ENCODE data around the gene KIF5B. TPM values are rescaled to one million over a fixed set of nuclear protein-coding genes. Genes with fewer than 3 reads are reported as not detected.

The KIF5B gene
- total and polyA plus RNA-seq, 9 of the 15 experiments (the other 6 are each of a cell fraction or from before 2014, with no cell fraction given): 24.4 to 94.4 (median 68.9) TPM

- TF ChIP-seq DACH1 (IDR thresholded peaks at IDR 0.05; ENCODE audit: partially characterized antibody) (no peak), HMBOX1 (IDR thresholded peaks at IDR 0.05) (no peak), FOXK1 (CRISPR knock-in tag; IDR thresholded peaks at IDR 0.05; ENCODE audit: borderline replicate concordance) (no peak), HEY1 (CRISPR knock-in tag; IDR thresholded peaks at IDR 0.05; ENCODE audit: borderline replicate concordance) (no peak), PTTG1 (tag; IDR thresholded peaks at IDR 0.05; ENCODE audit: low read depth) (no peak), E2F3 (CRISPR knock-in tag; IDR thresholded peaks at IDR 0.05) (0 out of 2 replicates have a peak, but pooled peaks have one; percentile 45), ZNF347 (CRISPR knock-in tag; IDR thresholded peaks at IDR 0.05; ENCODE audit: low read depth) (no peak), CBFA2T2 (conservative IDR thresholded peaks at IDR 0.05) (no peak), KAT7 (CRISPR knock-in tag; IDR thresholded peaks at IDR 0.05; ENCODE audit: borderline replicate concordance) (no peak), DNMT1 (IDR thresholded peaks at IDR 0.05) (no peak), GTF2F1 (IDR thresholded peaks at IDR 0.05; ENCODE audit: low read depth, low read length) (peak; percentile 46; the same call in 1 of the 2 replicates), HDAC2 (IDR thresholded peaks at IDR 0.05) (no peak), ZNF57 (CRISPR knock-in tag; IDR thresholded peaks at IDR 0.05) (no peak), TAF1 (IDR thresholded peaks at IDR 0.05; ENCODE audit: control insufficient read depth, extremely low read depth, insufficient read depth, low read length, severe bottlenecking) (peak; percentile 94), TCF7 (IDR thresholded peaks at IDR 0.05; ENCODE audit: borderline replicate concordance) (no peak), ZNF354B (CRISPR knock-in tag; IDR thresholded peaks at IDR 0.05) (no peak), ZNF184 (CRISPR knock-in tag; IDR thresholded peaks at IDR 0.05) (no peak)
- TF ChIP-seq, protein P1, sequence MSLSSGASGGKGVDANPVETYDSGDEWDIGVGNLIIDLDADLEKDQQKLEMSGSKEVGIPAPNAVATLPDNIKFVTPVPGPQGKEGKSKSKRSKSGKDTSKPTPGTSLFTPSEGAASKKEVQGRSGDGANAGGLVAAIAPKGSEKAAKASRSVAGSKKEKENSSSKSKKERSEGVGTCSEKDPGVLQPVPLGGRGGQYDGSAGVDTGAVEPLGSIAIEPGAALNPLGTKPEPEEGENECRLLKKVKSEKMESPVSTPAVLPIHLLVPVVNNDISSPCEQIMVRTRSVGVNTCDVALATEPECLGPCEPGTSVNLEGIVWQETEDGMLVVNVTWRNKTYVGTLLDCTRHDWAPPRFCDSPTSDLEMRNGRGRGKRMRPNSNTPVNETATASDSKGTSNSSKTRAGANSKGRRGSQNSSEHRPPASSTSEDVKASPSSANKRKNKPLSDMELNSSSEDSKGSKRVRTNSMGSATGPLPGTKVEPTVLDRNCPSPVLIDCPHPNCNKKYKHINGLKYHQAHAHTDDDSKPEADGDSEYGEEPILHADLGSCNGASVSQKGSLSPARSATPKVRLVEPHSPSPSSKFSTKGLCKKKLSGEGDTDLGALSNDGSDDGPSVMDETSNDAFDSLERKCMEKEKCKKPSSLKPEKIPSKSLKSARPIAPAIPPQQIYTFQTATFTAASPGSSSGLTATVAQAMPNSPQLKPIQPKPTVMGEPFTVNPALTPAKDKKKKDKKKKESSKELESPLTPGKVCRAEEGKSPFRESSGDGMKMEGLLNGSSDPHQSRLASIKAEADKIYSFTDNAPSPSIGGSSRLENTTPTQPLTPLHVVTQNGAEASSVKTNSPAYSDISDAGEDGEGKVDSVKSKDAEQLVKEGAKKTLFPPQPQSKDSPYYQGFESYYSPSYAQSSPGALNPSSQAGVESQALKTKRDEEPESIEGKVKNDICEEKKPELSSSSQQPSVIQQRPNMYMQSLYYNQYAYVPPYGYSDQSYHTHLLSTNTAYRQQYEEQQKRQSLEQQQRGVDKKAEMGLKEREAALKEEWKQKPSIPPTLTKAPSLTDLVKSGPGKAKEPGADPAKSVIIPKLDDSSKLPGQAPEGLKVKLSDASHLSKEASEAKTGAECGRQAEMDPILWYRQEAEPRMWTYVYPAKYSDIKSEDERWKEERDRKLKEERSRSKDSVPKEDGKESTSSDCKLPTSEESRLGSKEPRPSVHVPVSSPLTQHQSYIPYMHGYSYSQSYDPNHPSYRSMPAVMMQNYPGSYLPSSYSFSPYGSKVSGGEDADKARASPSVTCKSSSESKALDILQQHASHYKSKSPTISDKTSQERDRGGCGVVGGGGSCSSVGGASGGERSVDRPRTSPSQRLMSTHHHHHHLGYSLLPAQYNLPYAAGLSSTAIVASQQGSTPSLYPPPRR (CRISPR knock-in tag; IDR thresholded peaks at IDR 0.05; ENCODE audit: borderline replicate concordance): no peak
- TF ChIP-seq, protein P2, sequence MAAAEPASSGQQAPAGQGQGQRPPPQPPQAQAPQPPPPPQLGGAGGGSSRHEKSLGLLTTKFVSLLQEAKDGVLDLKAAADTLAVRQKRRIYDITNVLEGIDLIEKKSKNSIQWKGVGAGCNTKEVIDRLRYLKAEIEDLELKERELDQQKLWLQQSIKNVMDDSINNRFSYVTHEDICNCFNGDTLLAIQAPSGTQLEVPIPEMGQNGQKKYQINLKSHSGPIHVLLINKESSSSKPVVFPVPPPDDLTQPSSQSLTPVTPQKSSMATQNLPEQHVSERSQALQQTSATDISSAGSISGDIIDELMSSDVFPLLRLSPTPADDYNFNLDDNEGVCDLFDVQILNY (CRISPR knock-in tag; IDR thresholded peaks at IDR 0.05): no peak
- TF ChIP-seq, protein P3, sequence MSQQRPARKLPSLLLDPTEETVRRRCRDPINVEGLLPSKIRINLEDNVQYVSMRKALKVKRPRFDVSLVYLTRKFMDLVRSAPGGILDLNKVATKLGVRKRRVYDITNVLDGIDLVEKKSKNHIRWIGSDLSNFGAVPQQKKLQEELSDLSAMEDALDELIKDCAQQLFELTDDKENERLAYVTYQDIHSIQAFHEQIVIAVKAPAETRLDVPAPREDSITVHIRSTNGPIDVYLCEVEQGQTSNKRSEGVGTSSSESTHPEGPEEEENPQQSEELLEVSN (IDR thresholded peaks at IDR 0.05; ENCODE audit: borderline replicate concordance in 1 of 2, extremely low read depth in 1 of 2, insufficient read depth in 1 of 2, insufficient read length in 1 of 2, low read depth in 1 of 2, low read length in 1 of 2, poor library complexity in 1 of 2, severe bottlenecking in 1 of 2): peak in 1 of 2 experiments; percentile 53
Observed at GRCh38 chr10:32056136-32057035, at the start of gene KIF5B (continued).

Measured in K562 (cell line).